ENCODE results near the gene MFSD2A.

MFSD2A gene

DNA sequence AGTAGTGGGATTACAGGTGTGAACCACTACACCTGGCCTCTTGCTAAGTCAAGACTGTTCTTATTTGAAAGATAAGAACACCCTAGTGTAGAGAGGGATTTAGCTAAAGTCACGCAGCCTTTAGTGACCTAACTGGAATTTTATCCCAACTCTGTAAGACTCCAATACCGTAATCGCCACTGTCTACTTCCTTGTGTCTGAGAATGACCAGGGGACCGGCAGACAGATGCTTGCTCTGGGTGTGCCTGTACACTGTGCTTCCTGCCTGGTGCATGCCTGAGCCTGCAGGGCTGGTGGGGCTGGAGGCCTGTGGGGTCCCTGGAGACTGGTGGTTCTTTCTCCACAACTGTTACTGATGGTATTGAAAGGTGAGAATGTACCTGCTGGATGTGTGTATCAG, 15.3 kb downstream of the MFSD2A start:
- Histone ChIP-seq H2AK5ac (ENCODE audit: low read length, severe bottlenecking) (no peak overlapping the region), H3K79me1 (replicated peaks; ENCODE audit: low read length, poor library complexity, severe bottlenecking) (no peaks in the 10 kb centered on the region), H2BK12ac (ENCODE audit: low read length in 2 of 2) (no peak overlapping the region), H3K4me2 (ENCODE audit: low read length, poor library complexity, severe bottlenecking) (no peak overlapping the region), H2BK5ac (ENCODE audit: low read depth, low read length, poor library complexity, severe bottlenecking) (no peak overlapping the region), H2BK15ac (ENCODE audit: low read depth, poor library complexity, severe bottlenecking) (no peak overlapping the region), H4K91ac (ENCODE audit: low read length) (no peak overlapping the region), H2BK120ac (ENCODE audit: low read depth, low read length) (no peak overlapping the region), H3K4me1 (ENCODE audit: control insufficient read depth, insufficient read depth, low read depth, low read length) (peaks cover 8% of the 10 kb centered on the region), H3K14ac (ENCODE audit: low read length in 2 of 2) (no peak overlapping the region), H3K27ac (ENCODE audit: low read length, poor library complexity, severe bottlenecking) (no peak overlapping the region), H2AFZ (ENCODE audit: low read depth, low read length) (no peak overlapping the region), H3K9me3 (ENCODE audit: control insufficient read depth, low read length) (no peaks in the 10 kb centered on the region), H3K36me3 (ENCODE audit: control insufficient read depth in 1 of 2, insufficient read depth in 2 of 2, low read depth in 1 of 2, low read length in 2 of 2) (peaks cover 24 to 25% of the 10 kb centered on the region in 2 experiments), H3K9ac (ENCODE audit: low read length) (no peak overlapping the region), H4K8ac (ENCODE audit: low read length) (no peak overlapping the region), H3K23ac (ENCODE audit: low read length in 2 of 2) (no peak overlapping the region), H3K4ac (ENCODE audit: low read depth in 1 of 2, low read length in 2 of 2) (no peak overlapping the region), H3K18ac (ENCODE audit: low read depth in 1 of 2, low read length in 2 of 2) (no peak overlapping the region), H3K27me3 (ENCODE audit: control insufficient read depth in 1 of 2, insufficient read depth in 1 of 2, low read length in 2 of 2) (peaks cover 0 to 3% of the 10 kb centered on the region in 2 experiments), H3K4me3 (ENCODE audit: insufficient read depth in 1 of 2, low read depth in 1 of 2, low read length in 2 of 2) (no peak overlapping the region)
- DNase-seq = no peak
- WGBS = 94% methylated on average over 4 of the region's 4 CpGs

- H3K23ac ChIP-seq (ENCODE audit: low read length in 2 of 2) = no peak overlapping the region
- H4K91ac ChIP-seq (ENCODE audit: low read length) = no peak overlapping the region
- H3K9me3 ChIP-seq (ENCODE audit: control insufficient read depth, low read length) = no peaks in the 10 kb centered on the region
- no peak overlapping the region for H3K9ac ChIP-seq (ENCODE audit: low read length)
- no peak overlapping the region for H2BK12ac ChIP-seq (ENCODE audit: low read length in 2 of 2)
- peaks cover 18 to 21% of the 10 kb centered on the region in 2 experiments for H3K36me3 ChIP-seq (ENCODE audit: control insufficient read depth in 1 of 2, insufficient read depth in 2 of 2, low read depth in 1 of 2, low read length in 2 of 2)
- no peak overlapping the region for H2BK5ac ChIP-seq (ENCODE audit: low read depth, low read length, poor library complexity, severe bottlenecking)
- no peak overlapping the region for H3K4me3 ChIP-seq (ENCODE audit: insufficient read depth in 1 of 2, low read depth in 1 of 2, low read length in 2 of 2)
- H3K4ac ChIP-seq (ENCODE audit: low read depth in 1 of 2, low read length in 2 of 2) = no peak overlapping the region
- no peak overlapping the region for H3K14ac ChIP-seq (ENCODE audit: low read length in 2 of 2)
- no peak overlapping the region for H3K27ac ChIP-seq (ENCODE audit: low read length, poor library complexity, severe bottlenecking)
- no peak overlapping the region for H3K18ac ChIP-seq (ENCODE audit: low read depth in 1 of 2, low read length in 2 of 2)
- peaks cover 8% of the 10 kb centered on the region for H3K4me1 ChIP-seq (ENCODE audit: control insufficient read depth, insufficient read depth, low read depth, low read length)
- no peak overlapping the region for H2BK15ac ChIP-seq (ENCODE audit: low read depth, poor library complexity, severe bottlenecking)
- no peak for DNase-seq
- H3K79me1 ChIP-seq (replicated peaks; ENCODE audit: low read length, poor library complexity, severe bottlenecking) = no peaks in the 10 kb centered on the region
- H2AFZ ChIP-seq (ENCODE audit: low read depth, low read length) = no peak overlapping the region
- H2AK5ac ChIP-seq (ENCODE audit: low read length, severe bottlenecking) = no peak overlapping the region
- H4K8ac ChIP-seq (ENCODE audit: low read length) = no peak overlapping the region
- H2BK120ac ChIP-seq (ENCODE audit: low read depth, low read length) = no peak overlapping the region
- H3K27me3 ChIP-seq (ENCODE audit: control insufficient read depth in 1 of 2, insufficient read depth in 1 of 2, low read length in 2 of 2) = peaks cover 0 to 3% of the 10 kb centered on the region in 2 experiments
- 88% methylated on average over 4 of the region's 4 CpGs for WGBS
- H3K4me2 ChIP-seq (ENCODE audit: low read length, poor library complexity, severe bottlenecking) = no peak overlapping the region
Measured at GRCh38 chr1:39971138-39971537, 16.2 kb downstream of the MFSD2A start.

DNA sequence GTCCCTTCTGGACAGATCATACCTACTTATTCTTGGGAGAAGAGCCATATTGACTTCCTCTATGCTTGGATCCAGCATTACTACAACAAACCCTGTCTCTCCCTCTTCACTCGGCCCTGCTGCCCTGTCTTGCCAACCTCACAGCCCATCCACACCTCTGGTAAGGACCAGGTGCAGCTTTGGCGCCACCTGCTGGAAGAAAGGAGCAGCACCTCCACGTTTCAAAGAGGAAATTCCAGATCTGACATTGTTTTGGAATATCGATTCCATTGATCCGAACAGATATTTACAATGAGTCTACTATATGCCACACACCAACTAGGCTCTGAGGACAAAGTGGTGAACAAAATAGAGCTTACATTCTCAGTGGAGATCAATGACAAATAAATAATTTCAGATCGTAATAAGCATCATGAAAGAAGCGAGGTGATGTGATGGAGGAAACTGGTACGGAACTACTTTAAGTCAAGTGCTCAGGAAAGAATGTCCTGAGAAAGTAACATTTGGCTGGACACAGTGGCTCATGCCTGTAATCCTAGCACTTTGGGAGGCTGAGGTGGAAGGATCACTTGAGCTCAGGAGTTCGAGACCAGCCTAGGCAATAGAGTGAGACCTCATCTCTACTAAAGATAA, 18.7 kb downstream of the MFSD2A start:
- Histone ChIP-seq H2BK15ac (ENCODE audit: low read depth, poor library complexity, severe bottlenecking) (no peak overlapping the region), H3K9ac (ENCODE audit: low read length) (no peak overlapping the region), H4K91ac (ENCODE audit: low read length) (no peak overlapping the region), H2BK120ac (ENCODE audit: low read depth, low read length) (no peak overlapping the region), H2BK5ac (ENCODE audit: low read depth, low read length, poor library complexity, severe bottlenecking) (no peak overlapping the region), H3K4me1 (ENCODE audit: control insufficient read depth, insufficient read depth, low read depth, low read length) (peaks cover 8% of the 10 kb centered on the region), H3K4ac (ENCODE audit: low read depth in 1 of 2, low read length in 2 of 2) (no peak overlapping the region), H2BK12ac (ENCODE audit: low read length in 2 of 2) (no peak overlapping the region), H3K18ac (ENCODE audit: low read depth in 1 of 2, low read length in 2 of 2) (no peak overlapping the region), H3K9me3 (ENCODE audit: control insufficient read depth, low read length) (no peaks in the 10 kb centered on the region), H3K14ac (ENCODE audit: low read length in 2 of 2) (no peak overlapping the region), H3K79me1 (replicated peaks; ENCODE audit: low read length, poor library complexity, severe bottlenecking) (no peaks in the 10 kb centered on the region), H3K36me3 (ENCODE audit: control insufficient read depth in 1 of 2, insufficient read depth in 2 of 2, low read depth in 1 of 2, low read length in 2 of 2) (peaks cover 4 to 6% of the 10 kb centered on the region in 2 experiments), H3K23ac (ENCODE audit: low read length in 2 of 2) (no peak overlapping the region), H2AK5ac (ENCODE audit: low read length, severe bottlenecking) (no peak overlapping the region), H3K27ac (ENCODE audit: low read length, poor library complexity, severe bottlenecking) (no peak overlapping the region), H2AFZ (ENCODE audit: low read depth, low read length) (no peak overlapping the region), H3K27me3 (ENCODE audit: control insufficient read depth in 1 of 2, insufficient read depth in 1 of 2, low read length in 2 of 2) (peaks cover 0 to 3% of the 10 kb centered on the region in 2 experiments), H4K8ac (ENCODE audit: low read length) (no peak overlapping the region), H3K4me2 (ENCODE audit: low read length, poor library complexity, severe bottlenecking) (no peak overlapping the region), H3K4me3 (ENCODE audit: insufficient read depth in 1 of 2, low read depth in 1 of 2, low read length in 2 of 2) (no peak overlapping the region)
- 41% methylated on average over 8 of the region's 9 CpGs for WGBS
- DNase-seq = peak; percentile 61

DNA sequence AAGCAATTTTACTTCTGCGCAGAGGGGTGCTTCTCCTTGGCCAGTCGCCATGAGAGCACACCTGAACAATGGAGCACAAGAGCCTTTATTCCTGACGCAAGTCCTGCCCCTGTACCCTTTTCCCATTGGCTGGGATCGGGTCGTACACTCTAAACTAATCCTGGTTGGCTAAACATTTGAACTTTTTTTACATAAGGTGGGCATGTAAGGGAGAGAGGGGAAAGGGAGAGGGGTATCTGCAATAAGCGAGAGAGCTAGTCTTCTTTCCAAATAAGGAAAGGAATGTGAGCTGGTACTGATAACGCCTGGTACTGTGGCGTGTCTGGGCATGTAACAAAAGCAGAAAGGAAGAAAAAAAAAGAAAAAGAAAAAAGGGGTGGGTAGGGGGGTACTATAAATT, 21.8 kb downstream of the MFSD2A start:
- H3K27ac ChIP-seq (ENCODE audit: low read length, poor library complexity, severe bottlenecking) = no peak overlapping the region
- H3K4me2 ChIP-seq (ENCODE audit: low read length, poor library complexity, severe bottlenecking) = no peak overlapping the region
- peak overlapping the region; percentile 18 for H3K9ac ChIP-seq (ENCODE audit: low read length)
- H2BK12ac ChIP-seq (ENCODE audit: low read length in 2 of 2) = no peak overlapping the region
- no peak overlapping the region for H4K91ac ChIP-seq (ENCODE audit: low read length)
- 71% methylated on average over 8 of the region's 8 CpGs for WGBS
- H3K79me1 ChIP-seq (replicated peaks; ENCODE audit: low read length, poor library complexity, severe bottlenecking) = no peaks in the 10 kb centered on the region
- H2BK120ac ChIP-seq (ENCODE audit: low read depth, low read length) = no peak overlapping the region
- no peak overlapping the region for H2BK5ac ChIP-seq (ENCODE audit: low read depth, low read length, poor library complexity, severe bottlenecking)
- no peaks in the 10 kb centered on the region for H3K9me3 ChIP-seq (ENCODE audit: control insufficient read depth, low read length)
- peaks cover under 1% of the 10 kb centered on the region for H3K4me1 ChIP-seq (ENCODE audit: control insufficient read depth, insufficient read depth, low read depth, low read length)
- no peak overlapping the region for H3K23ac ChIP-seq (ENCODE audit: low read length in 2 of 2)
- H3K18ac ChIP-seq (ENCODE audit: low read depth in 1 of 2, low read length in 2 of 2) = no peak overlapping the region
- H2BK15ac ChIP-seq (ENCODE audit: low read depth, poor library complexity, severe bottlenecking) = no peak overlapping the region
- H3K4me3 ChIP-seq (ENCODE audit: insufficient read depth in 1 of 2, low read depth in 1 of 2, low read length in 2 of 2) = no peak overlapping the region
- H2AK5ac ChIP-seq (ENCODE audit: low read length, severe bottlenecking) = no peak overlapping the region
- DNase-seq = no peak
- H3K27me3 ChIP-seq (ENCODE audit: control insufficient read depth in 1 of 2, insufficient read depth in 1 of 2, low read length in 2 of 2) = peaks cover 0 to 3% of the 10 kb centered on the region in 2 experiments
- no peak overlapping the region for H3K14ac ChIP-seq (ENCODE audit: low read length in 2 of 2)
- H3K4ac ChIP-seq (ENCODE audit: low read depth in 1 of 2, low read length in 2 of 2) = no peak overlapping the region
- H2AFZ ChIP-seq (ENCODE audit: low read depth, low read length) = no peak overlapping the region
- H4K8ac ChIP-seq (ENCODE audit: low read length) = no peak overlapping the region
- H3K36me3 ChIP-seq (ENCODE audit: control insufficient read depth in 1 of 2, insufficient read depth in 2 of 2, low read depth in 1 of 2, low read length in 2 of 2) = no peaks in the 10 kb centered on the region
